Kidney (tissue), 14 donors: Measurements from ENCODE around the gene ATCAY. TPM values are rescaled to one million over a fixed set of nuclear protein-coding genes. Genes with fewer than 3 reads are reported as not detected.

Source experiments
- DNase-seq, 5 donors: peaks; one replicate each; pipeline ENCODE4 v3.0.0-alpha.2; 2013 to 2020
- FAIRE-seq: peaks from 2 replicates; lab custom pipeline; 2012; peaks lifted over from hg19 to GRCh38; lab: Jason Lieb, UNC
- H3K27ac ChIP-seq, 2 donors: one replicate each; pipeline ENCODE4 v1.7.0; 2013; ENCODE audit warnings: low read depth in 2 of 2, low read length in 2 of 2, inconsistent platforms in 1 of 2
- H3K27me3 ChIP-seq: one replicate; pipeline ENCODE4 v1.7.1; 2013; ENCODE audit warnings: low read length, inconsistent platforms; ENCODE audit not compliant: control insufficient read depth, insufficient read depth
- H3K36me3 ChIP-seq, 3 donors: one replicate each; pipeline versions ENCODE4 v1.7.0 to v1.7.1; 2013; ENCODE audit warnings: low read length in 3 of 3, control low read depth in 1 of 3, inconsistent platforms in 1 of 3; ENCODE audit not compliant: insufficient read depth in 3 of 3, control insufficient read depth in 2 of 3
- H3K4me1 ChIP-seq, 3 donors: one replicate each; pipeline versions ENCODE4 v1.7.0 to v1.7.1; 2013; ENCODE audit warnings: low read length in 3 of 3, inconsistent platforms in 1 of 3, low read depth in 1 of 3; ENCODE audit not compliant: control insufficient read depth in 2 of 3, insufficient read depth in 2 of 3
- H3K4me3 ChIP-seq, 3 donors: one replicate each; pipeline versions ENCODE4 v1.7.0 to v1.8.1; 2013; ENCODE audit warnings: low read length in 3 of 3, control low read depth in 1 of 3, inconsistent platforms in 1 of 3
- H3K9ac ChIP-seq, 3 donors: one replicate each; pipeline versions ENCODE4 v1.7.0 to v1.7.1; 2013; ENCODE audit warnings: low read length in 3 of 3, control low read depth in 1 of 3, inconsistent platforms in 1 of 3
- H3K9me3 ChIP-seq, 3 donors: one replicate each; pipeline versions ENCODE4 v1.7.0 to v1.7.1; 2013; ENCODE audit warnings: low read length in 3 of 3, control low read depth in 1 of 3, inconsistent platforms in 1 of 3; ENCODE audit not compliant: control insufficient read depth in 2 of 3, insufficient read depth in 1 of 3
- CTCF ChIP-seq: IDR thresholded peaks from 3 replicates; pipeline ENCODE4 v1.5.1; 2012; ENCODE audit warnings: mild to moderate bottlenecking, moderate library complexity, borderline replicate concordance; ENCODE audit not compliant: insufficient read depth; ENCODE audit errors: extremely low read depth
- intact Hi-C: fragments of 100-400 bp; cut with DNase I; formaldehyde crosslinking; loops from one replicate; pipeline ENCODE4 v1.11.1; 2022
- polyA plus RNA-seq: library from polyadenylated mRNA; stranded (reverse); fragments of 350-450 nt; fragmentation: Illumina TruSeq; extraction: RNeasy Lipid Tissue Mini Kit (QIAGEN cat#74804); gene quantifications from one replicate; pipeline ENCODE4 v1.2.3, GENCODE V29; 2014; ENCODE audit warnings: low read depth, low replicate concordance; ENCODE audit not compliant: insufficient read depth
- total RNA-seq: library from RNA; stranded (reverse); fragmentation: NEBNext Ultra II Directional; extraction: Animal tissue kit (Norgen Biotek cat#: 25700); gene quantifications from one replicate; pipeline ENCODE4 v1.2.1, GENCODE V29; 2021
- donor health status: control.
- donor health status: control.
- donor health status: control.
- donor health status: control.
- donor health status: control.
- donor health status: DM: yes; HTN: yes; CAD: no.
- donor health status: Normal renal cell carcinoma (clear cell type).

Gene ATCAY
- total and polyA plus RNA-seq, 2 donors from 2014 or later, result 0.16 TPM; not detected in 1

DNA sequence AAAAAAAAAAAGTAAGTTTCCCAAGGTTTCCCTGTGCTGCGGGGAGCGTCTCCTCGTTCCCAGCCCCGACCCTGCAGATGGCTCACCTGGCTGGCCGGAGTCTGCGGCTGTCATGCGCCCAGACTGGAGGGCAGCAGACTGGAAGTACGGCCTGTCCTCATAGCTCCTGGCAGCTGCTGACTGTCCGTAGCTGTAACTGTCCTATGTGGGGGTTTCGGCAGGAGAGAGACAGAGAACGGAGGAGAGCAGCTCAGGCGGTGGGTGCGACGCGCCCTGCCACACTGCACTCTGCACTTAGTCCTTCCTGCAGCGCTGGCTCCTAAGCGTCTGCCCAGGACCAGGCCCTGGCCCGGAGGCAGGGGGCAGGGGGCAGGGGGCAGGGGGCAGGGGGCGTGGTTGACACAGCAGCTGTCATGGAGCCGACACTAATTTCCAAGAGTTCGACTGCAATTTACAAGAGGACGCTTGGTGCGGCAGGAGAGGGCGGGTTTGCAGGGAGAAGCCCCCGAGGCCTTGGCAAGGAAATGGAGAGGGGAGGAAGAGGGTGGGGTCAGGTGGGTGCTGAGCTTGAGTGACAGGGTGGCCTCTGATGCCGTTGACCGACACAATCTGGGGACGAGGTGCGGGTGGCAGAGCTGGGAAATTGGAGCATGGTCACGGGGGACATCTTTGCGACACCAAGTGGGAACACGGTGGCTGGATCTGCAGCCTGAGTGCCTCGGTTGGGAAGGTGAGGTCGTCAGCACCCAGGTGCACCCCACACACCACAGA, 46.7 kb upstream of the ATCAY start:
- Histone ChIP-seq H3K9me3 (peaks cover 0 to 4% (median 0%) of the 10 kb centered on the region in 3 donors), H3K9ac (no peak overlapping the region), H3K36me3 (no peaks in the 10 kb centered on the region), H3K27ac (no peak overlapping the region), H3K27me3 (no peaks in the 10 kb centered on the region), H3K4me3 (no peak overlapping the region), H3K4me1 (no peaks in the 10 kb centered on the region)
- no peak for TF ChIP-seq CTCF
- DNase-seq (peak in 1 of 5 donors; percentile 31), FAIRE-seq (no peak)
- intact Hi-C loops, result no loop called here

DNA sequence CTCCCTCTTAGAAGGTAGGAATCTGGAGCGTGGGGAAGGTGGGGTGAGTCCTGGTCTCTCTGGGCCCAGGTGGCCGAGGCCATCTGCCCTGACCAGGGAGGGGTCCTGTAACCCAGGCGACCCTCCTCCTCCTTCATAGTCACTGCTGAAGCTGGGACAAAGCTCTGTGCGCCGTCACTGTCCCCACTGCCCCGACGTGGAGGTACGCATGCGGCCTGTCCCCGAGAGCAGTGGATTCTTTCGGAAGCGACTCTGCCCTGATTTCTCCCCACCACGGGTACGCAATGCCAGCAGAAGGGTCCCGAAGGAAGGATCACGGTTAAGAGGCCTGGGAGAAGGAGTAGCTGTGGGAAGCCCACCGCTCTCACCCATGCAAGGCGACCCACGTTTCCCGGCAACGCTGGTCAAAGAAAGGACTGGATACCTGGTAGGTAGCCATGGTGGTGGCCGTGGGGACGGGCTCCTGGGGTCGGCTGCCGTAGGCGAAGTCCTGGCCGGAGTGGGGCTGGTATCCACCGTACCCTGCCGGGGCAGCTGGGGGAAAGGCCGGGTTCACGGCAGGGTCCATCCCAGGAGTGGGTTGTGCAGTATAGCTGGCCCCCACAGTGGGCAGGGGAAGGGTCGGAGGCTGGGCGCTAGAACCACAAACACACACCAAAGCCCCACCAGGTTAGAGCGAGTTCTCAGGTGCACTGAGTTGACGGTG, 46.0 kb upstream of the ATCAY start:
- Histone ChIP-seq H3K27ac (no peak overlapping the region), H3K4me3 (no peak overlapping the region), H3K9me3 (peaks cover 0 to 4% (median 0%) of the 10 kb centered on the region in 3 donors), H3K36me3 (no peaks in the 10 kb centered on the region), H3K9ac (no peak overlapping the region), H3K27me3 (no peaks in the 10 kb centered on the region), H3K4me1 (no peaks in the 10 kb centered on the region)
- no peak for FAIRE-seq
- peak in 1 of 5 donors; percentile 21 for DNase-seq
- intact Hi-C loops, result no loop called here
- no peak for TF ChIP-seq CTCF

GRCh38 chr19:3835055-3835435, 45.4 kb upstream of the ATCAY start:
- DNase-seq (no peak), FAIRE-seq (no peak)
- no peaks in the 10 kb centered on the region for H3K27me3 ChIP-seq
- H3K4me3 ChIP-seq, result no peak overlapping the region
- H3K9me3 ChIP-seq, result peaks cover 0 to 4% (median 0%) of the 10 kb centered on the region in 3 donors
- H3K36me3 ChIP-seq, result no peaks in the 10 kb centered on the region
- intact Hi-C loops, result no loop called here
- H3K4me1 ChIP-seq, result no peaks in the 10 kb centered on the region
- H3K9ac ChIP-seq, result no peak overlapping the region
- no peak overlapping the region for H3K27ac ChIP-seq
- no peak for TF ChIP-seq CTCF
